HEK293 (cell line): ENCODE results near the gene SREK1.

ENCODE experiments used
- CTCF ChIA-PET: fragments of 350-600 bp; formaldehyde crosslinking; extraction: SDS; loops from one replicate; lab custom pipeline; 2021; ENCODE audit warnings: antibody characterized with exemption; lab: Yijun Ruan, JAX
- POLR2A ChIA-PET: fragments of 300-600 bp; formaldehyde crosslinking; extraction: SDS; loops from one replicate; lab custom pipeline; 2020; ENCODE audit warnings: antibody characterized with exemption, inconsistent platforms; lab: Yijun Ruan, JAX
- H3K27ac ChIP-seq: fragments of 200-500 bp; sonication (Bioruptor generic); 2 replicates; pipeline ENCODE4 v1.5.1; 2014; ENCODE audit warnings: low read depth, low read length, control low read depth, inconsistent platforms; ENCODE audit errors: extremely low read depth
- H3K36me3 ChIP-seq, 2 experiments: fragments of 200-500 bp in 1 of 2; sonication (Bioruptor generic) in 1 of 2; 1 replicate in 1 of 2; 2 replicates in 1 of 2; pipeline ENCODE4 v1.5.1; 2014 to 2017; ENCODE audit warnings: inconsistent platforms in 2 of 2, low read length in 2 of 2; ENCODE audit not compliant: control insufficient read depth in 2 of 2, insufficient read depth in 1 of 2
- H3K4me1 ChIP-seq: fragments of 200-500 bp; sonication (Bioruptor generic); 2 replicates; pipeline ENCODE4 v1.5.1; 2014; ENCODE audit warnings: mild to moderate bottlenecking, low read length, inconsistent platforms; ENCODE audit not compliant: control insufficient read depth, insufficient read depth
- H3K4me3 ChIP-seq: 2 replicates; pipeline ENCODE4 v1.5.1; 2011; ENCODE audit warnings: low read depth, mild to moderate bottlenecking, control low read depth, low read length, moderate library complexity
- H3K9me3 ChIP-seq: fragments of 200-500 bp; sonication (Bioruptor generic); 2 replicates; pipeline ENCODE4 v1.5.1; 2014; ENCODE audit warnings: low read depth, low read length, inconsistent platforms; ENCODE audit not compliant: control insufficient read depth, insufficient read depth
- BCL11B ChIP-seq: fragments of 450-650 bp; formaldehyde crosslinking; IDR thresholded peaks from 2 replicates; pipeline ENCODE4 v1.5.1; 2016; ENCODE audit warnings: low read depth, missing biosample characterization, missing genetic modification characterization
- GFI1B ChIP-seq: fragments of 450-650 bp; formaldehyde crosslinking; IDR thresholded peaks from 2 replicates; pipeline ENCODE4 v1.5.1; 2016; ENCODE audit warnings: missing biosample characterization, missing genetic modification characterization
- GLIS1 ChIP-seq: fragments of 450-650 bp; formaldehyde crosslinking; IDR thresholded peaks from 2 replicates; pipeline ENCODE4 v1.5.1; 2016; ENCODE audit warnings: missing biosample characterization, missing genetic modification characterization
- IKZF3 ChIP-seq: fragments of 450-650 bp; IDR thresholded peaks from 2 replicates; pipeline ENCODE4 v1.5.0; 2018; ENCODE audit warnings: missing biosample characterization, mild to moderate bottlenecking, missing genetic modification characterization, moderate library complexity
- KLF10 ChIP-seq: fragments of 450-650 bp; IDR thresholded peaks from 2 replicates; pipeline ENCODE4 v1.5.1; 2018; ENCODE audit warnings: missing biosample characterization, mild to moderate bottlenecking, missing genetic modification characterization
- KLF16 ChIP-seq: fragments of 450-650 bp; formaldehyde crosslinking; IDR thresholded peaks from 2 replicates; pipeline ENCODE4 v1.5.1; 2017; ENCODE audit warnings: missing biosample characterization, missing genetic modification characterization
- KLF8 ChIP-seq: fragments of 450-650 bp; formaldehyde crosslinking; IDR thresholded peaks from 2 replicates; pipeline ENCODE4 v1.5.1; 2016; ENCODE audit warnings: missing biosample characterization, missing genetic modification characterization
- MYNN ChIP-seq: fragments of 450-650 bp; formaldehyde crosslinking; IDR thresholded peaks from 2 replicates; pipeline ENCODE4 v1.5.1; 2016; ENCODE audit warnings: missing biosample characterization, missing genetic modification characterization, borderline replicate concordance
- PBX3 ChIP-seq: sonication (generic); formaldehyde crosslinking; IDR thresholded peaks from 2 replicates; pipeline ENCODE4 v1.8.1; 2022; ENCODE audit warnings: mild to moderate bottlenecking, moderate library complexity, missing genetic modification reagents
- SCRT1 ChIP-seq: fragments of 450-650 bp; formaldehyde crosslinking; IDR thresholded peaks from 2 replicates; pipeline ENCODE4 v1.5.1; 2016; ENCODE audit warnings: missing biosample characterization, missing genetic modification characterization, borderline replicate concordance
- YY1 ChIP-seq: fragments of 450-650 bp; formaldehyde crosslinking; IDR thresholded peaks from 2 replicates; pipeline ENCODE4 v1.5.1; 2018; ENCODE audit warnings: missing biosample characterization, missing genetic modification characterization
- ZBTB20 ChIP-seq: fragments of 450-650 bp; formaldehyde crosslinking; IDR thresholded peaks from 2 replicates; pipeline ENCODE4 v1.5.1; 2016; ENCODE audit warnings: missing biosample characterization, missing genetic modification characterization
- ZBTB21 ChIP-seq: fragments of 450-650 bp; formaldehyde crosslinking; IDR thresholded peaks from 2 replicates; pipeline ENCODE4 v1.5.1; 2017; ENCODE audit warnings: missing biosample characterization, missing genetic modification characterization
- ZIC2 ChIP-seq: fragments of 450-650 bp; formaldehyde crosslinking; IDR thresholded peaks from 2 replicates; pipeline ENCODE4 v1.5.1; 2016; ENCODE audit warnings: missing biosample characterization, missing genetic modification characterization
- ZNF140 ChIP-seq: fragments of 450-650 bp; formaldehyde crosslinking; IDR thresholded peaks from 2 replicates; pipeline ENCODE4 v1.5.1; 2016; ENCODE audit warnings: missing biosample characterization, missing genetic modification characterization
- ZNF174 ChIP-seq: fragments of 450-650 bp; formaldehyde crosslinking; IDR thresholded peaks from 2 replicates; pipeline ENCODE4 v1.5.0; 2017; ENCODE audit warnings: missing biosample characterization, mild to moderate bottlenecking, missing genetic modification characterization
- ZNF426 ChIP-seq: fragments of 450-650 bp; formaldehyde crosslinking; IDR thresholded peaks from 2 replicates; pipeline ENCODE4 v1.5.1; 2017; ENCODE audit warnings: missing biosample characterization, missing genetic modification characterization, mild to moderate bottlenecking, inconsistent platforms, moderate library complexity
- ZNF473 ChIP-seq: fragments of 450-650 bp; formaldehyde crosslinking; IDR thresholded peaks from 2 replicates; pipeline ENCODE4 v1.5.1; 2017; ENCODE audit warnings: missing biosample characterization, missing genetic modification characterization
- ZNF48 ChIP-seq: fragments of 450-650 bp; formaldehyde crosslinking; IDR thresholded peaks from 2 replicates; pipeline ENCODE4 v1.5.1; 2016; ENCODE audit warnings: missing biosample characterization, missing genetic modification characterization
- ZNF513 ChIP-seq: fragments of 450-650 bp; IDR thresholded peaks from 2 replicates; pipeline ENCODE4 v1.5.1; 2018; ENCODE audit warnings: missing biosample characterization, missing genetic modification characterization
- ZNF514 ChIP-seq: fragments of 450-650 bp; formaldehyde crosslinking; IDR thresholded peaks from 2 replicates; pipeline ENCODE4 v1.5.1; 2016; ENCODE audit warnings: missing biosample characterization, missing genetic modification characterization
- ZNF549 ChIP-seq: fragments of 450-650 bp; IDR thresholded peaks from 2 replicates; pipeline ENCODE4 v1.5.1; 2018; ENCODE audit warnings: missing biosample characterization, missing genetic modification characterization, mild to moderate bottlenecking, inconsistent platforms, moderate library complexity
- ZNF571 ChIP-seq: fragments of 450-650 bp; formaldehyde crosslinking; IDR thresholded peaks from 2 replicates; pipeline ENCODE4 v1.5.0; 2017; ENCODE audit warnings: missing biosample characterization, missing genetic modification characterization
- ZNF621 ChIP-seq: fragments of 450-650 bp; formaldehyde crosslinking; IDR thresholded peaks from 2 replicates; pipeline ENCODE4 v1.5.1; 2017; ENCODE audit warnings: missing biosample characterization, missing genetic modification characterization
- ZSCAN18 ChIP-seq: fragments of 450-650 bp; formaldehyde crosslinking; IDR thresholded peaks from 2 replicates; pipeline ENCODE4 v1.5.1; 2016; ENCODE audit warnings: missing biosample characterization, missing genetic modification characterization
- TF ChIP-seq, protein P1 (sequence below): IDR thresholded peaks from 2 replicates; pipeline ENCODE4 v1.6.1; 2011; ENCODE audit warnings: mild to moderate bottlenecking, low read depth, low read length, borderline replicate concordance
- TF ChIP-seq, protein P2 (sequence below): fragments of 450-650 bp; formaldehyde crosslinking; IDR thresholded peaks from 2 replicates; pipeline ENCODE4 v1.5.1; 2016; ENCODE audit warnings: missing biosample characterization, missing genetic modification characterization
- TF ChIP-seq, protein P3 (sequence below): fragments of 450-650 bp; formaldehyde crosslinking; IDR thresholded peaks from 2 replicates; pipeline ENCODE4 v1.5.1; 2016; ENCODE audit warnings: missing biosample characterization, missing genetic modification characterization

SREK1 gene

DNA sequence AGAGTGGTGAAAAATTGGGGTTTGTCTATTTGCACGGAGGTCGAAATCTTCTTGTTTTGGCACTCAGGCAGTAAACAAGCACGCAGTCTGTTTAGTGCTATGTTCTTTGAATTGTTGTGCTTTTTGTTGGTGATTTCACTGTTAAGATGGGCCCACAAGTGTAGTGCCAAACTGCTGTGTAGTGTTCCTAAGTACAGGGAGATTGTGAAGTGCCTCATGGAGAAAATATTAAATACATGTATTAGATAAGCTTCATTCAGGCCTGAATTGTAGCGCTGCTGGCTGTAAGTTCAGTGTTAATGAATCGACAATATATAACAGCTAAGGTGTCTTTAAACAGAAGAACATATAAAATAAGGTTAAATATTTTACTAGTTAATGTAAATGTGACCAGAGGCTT is 17.3 kb downstream of the SREK1 start:
- no peak overlapping the region for H3K4me3 ChIP-seq
- H3K9me3 ChIP-seq, result no peaks in the 10 kb centered on the region
- TF ChIP-seq KLF16 (no peak), YY1 (no peak), KLF8 (tag by site-specific recombination) (no peak), ZBTB21 (tag by site-specific recombination) (no peak), KLF10 (tag by site-specific recombination) (no peak), GLIS1 (tag by site-specific recombination) (no peak), ZNF174 (no peak), ZNF140 (no peak), ZSCAN18 (tag by site-specific recombination) (no peak), ZBTB20 (tag by site-specific recombination) (no peak), MYNN (no peak)
- TF ChIP-seq, protein P1, sequence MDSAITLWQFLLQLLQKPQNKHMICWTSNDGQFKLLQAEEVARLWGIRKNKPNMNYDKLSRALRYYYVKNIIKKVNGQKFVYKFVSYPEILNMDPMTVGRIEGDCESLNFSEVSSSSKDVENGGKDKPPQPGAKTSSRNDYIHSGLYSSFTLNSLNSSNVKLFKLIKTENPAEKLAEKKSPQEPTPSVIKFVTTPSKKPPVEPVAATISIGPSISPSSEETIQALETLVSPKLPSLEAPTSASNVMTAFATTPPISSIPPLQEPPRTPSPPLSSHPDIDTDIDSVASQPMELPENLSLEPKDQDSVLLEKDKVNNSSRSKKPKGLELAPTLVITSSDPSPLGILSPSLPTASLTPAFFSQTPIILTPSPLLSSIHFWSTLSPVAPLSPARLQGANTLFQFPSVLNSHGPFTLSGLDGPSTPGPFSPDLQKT, result no peak
- ChIA-PET POLR2A (no interaction called here), CTCF (interaction anchor here (0.6 kb wide), 1 partner anchor 14 kb away, joined by 3 read pairs; no protein-coding TSS in a partner anchor)
- no peaks in the 10 kb centered on the region for H3K4me1 ChIP-seq
- H3K27ac ChIP-seq, result no peak overlapping the region
- peaks cover 50 to 76% of the 10 kb centered on the region in 2 experiments for H3K36me3 ChIP-seq

GRCh38 chr5:66164044-66164790 is 20.1 kb downstream of the SREK1 start:
- no peaks in the 10 kb centered on the region for H3K9me3 ChIP-seq
- H3K27ac ChIP-seq, result no peak overlapping the region
- no peak overlapping the region for H3K4me3 ChIP-seq
- no peaks in the 10 kb centered on the region for H3K4me1 ChIP-seq
- ChIA-PET CTCF (interaction anchor here (1.2 kb wide), 2 partner anchors 7 to 142 kb away, joined by 4 read pairs; no protein-coding TSS in a partner anchor), POLR2A (interaction anchor here (0.6 to 1.2 kb wide), 2 partner anchors 20 to 32 kb away, joined by 3 read pairs; partner anchors contain the start of gene SREK1)
- peaks cover 61 to 84% of the 10 kb centered on the region in 2 experiments for H3K36me3 ChIP-seq
- TF ChIP-seq, protein P2, sequence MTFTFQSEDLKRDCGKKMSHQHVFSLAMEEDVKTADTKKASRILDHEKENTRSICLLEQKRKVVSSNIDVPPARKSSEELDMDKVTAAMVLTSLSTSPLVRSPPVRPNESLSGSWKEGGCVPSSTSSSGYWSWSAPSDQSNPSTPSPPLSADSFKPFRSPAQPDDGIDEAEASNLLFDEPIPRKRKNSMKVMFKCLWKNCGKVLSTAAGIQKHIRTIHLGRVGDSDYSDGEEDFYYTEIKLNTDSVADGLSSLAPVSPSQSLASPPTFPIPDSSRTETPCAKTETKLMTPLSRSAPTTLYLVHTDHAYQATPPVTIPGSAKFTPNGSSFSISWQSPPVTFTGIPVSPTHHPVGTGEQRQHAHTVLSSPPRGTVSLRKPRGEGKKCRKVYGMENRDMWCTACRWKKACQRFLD (tag by site-specific recombination), result no peak
- no peak for TF ChIP-seq ZNF473
- no peak for TF ChIP-seq ZNF621 (tag by site-specific recombination)
- TF ChIP-seq, protein P3, sequence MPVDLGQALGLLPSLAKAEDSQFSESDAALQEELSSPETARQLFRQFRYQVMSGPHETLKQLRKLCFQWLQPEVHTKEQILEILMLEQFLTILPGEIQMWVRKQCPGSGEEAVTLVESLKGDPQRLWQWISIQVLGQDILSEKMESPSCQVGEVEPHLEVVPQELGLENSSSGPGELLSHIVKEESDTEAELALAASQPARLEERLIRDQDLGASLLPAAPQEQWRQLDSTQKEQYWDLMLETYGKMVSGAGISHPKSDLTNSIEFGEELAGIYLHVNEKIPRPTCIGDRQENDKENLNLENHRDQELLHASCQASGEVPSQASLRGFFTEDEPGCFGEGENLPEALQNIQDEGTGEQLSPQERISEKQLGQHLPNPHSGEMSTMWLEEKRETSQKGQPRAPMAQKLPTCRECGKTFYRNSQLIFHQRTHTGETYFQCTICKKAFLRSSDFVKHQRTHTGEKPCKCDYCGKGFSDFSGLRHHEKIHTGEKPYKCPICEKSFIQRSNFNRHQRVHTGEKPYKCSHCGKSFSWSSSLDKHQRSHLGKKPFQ (tag by site-specific recombination), result no peak
- no peak for TF ChIP-seq ZNF514 (tag by site-specific recombination)
- no peak for TF ChIP-seq PBX3 (CRISPR knock-in tag)
- TF ChIP-seq MYNN, result no peak
- TF ChIP-seq SCRT1, result no peak
- TF ChIP-seq ZNF513 (tag by site-specific recombination), result no peak
- TF ChIP-seq GFI1B (tag by site-specific recombination), result no peak
- TF ChIP-seq IKZF3 (tag by site-specific recombination), result no peak
- no peak for TF ChIP-seq ZNF48
- TF ChIP-seq ZNF549, result no peak
- TF ChIP-seq ZNF426 (tag by site-specific recombination), result no peak
- TF ChIP-seq ZNF571, result no peak
- no peak for TF ChIP-seq KLF10 (tag by site-specific recombination)
- no peak for TF ChIP-seq ZIC2 (tag by site-specific recombination)
- no peak for TF ChIP-seq BCL11B (tag by site-specific recombination)
